ENCODE measurements around the gene PTGIS. TPM values are rescaled to one million over a fixed set of nuclear protein-coding genes. Genes with fewer than 3 reads are reported as not detected.

The PTGIS gene
- total RNA-seq, 1 donor from 2014 or later = 31.0 TPM

DNA sequence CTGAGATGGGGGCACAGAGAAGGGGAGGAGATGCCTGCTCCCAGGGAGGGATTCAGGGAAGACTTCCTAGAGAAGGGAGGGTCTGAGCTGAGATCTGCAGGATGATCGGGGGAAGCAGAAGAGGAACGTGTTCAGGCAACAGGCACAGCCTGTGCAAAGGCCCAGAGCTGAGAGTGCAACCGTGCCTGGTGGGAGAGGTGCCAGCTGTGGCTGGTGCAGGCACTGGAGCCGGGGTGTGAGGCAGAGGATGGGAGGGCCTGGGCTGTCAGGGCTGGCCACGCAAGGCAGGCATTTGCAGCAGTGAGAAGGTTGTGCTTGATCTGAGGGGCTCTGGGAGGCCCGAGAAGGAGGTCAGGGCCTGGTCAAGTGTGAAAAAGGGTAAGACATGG, 27.7 kb downstream of the PTGIS start:
- H3K4me3 Mint-ChIP-seq (ENCODE audit: low read depth) = no peak overlapping the region
- no peaks in the 10 kb centered on the region for H3K27me3 Mint-ChIP-seq (ENCODE audit: low read depth)
- peaks cover 39% of the 10 kb centered on the region for H3K4me1 Mint-ChIP-seq (ENCODE audit: low read depth)
- peaks cover 6% of the 10 kb centered on the region for H3K9me3 Mint-ChIP-seq
- no peak overlapping the region for H3K27ac Mint-ChIP-seq
- H3K36me3 Mint-ChIP-seq (ENCODE audit: low read depth) = peaks cover 69% of the 10 kb centered on the region
- DNase-seq (ENCODE audit: low spot score) = no peak
- intact Hi-C loops (cut with micrococcal nuclease) = no loop called here

DNA sequence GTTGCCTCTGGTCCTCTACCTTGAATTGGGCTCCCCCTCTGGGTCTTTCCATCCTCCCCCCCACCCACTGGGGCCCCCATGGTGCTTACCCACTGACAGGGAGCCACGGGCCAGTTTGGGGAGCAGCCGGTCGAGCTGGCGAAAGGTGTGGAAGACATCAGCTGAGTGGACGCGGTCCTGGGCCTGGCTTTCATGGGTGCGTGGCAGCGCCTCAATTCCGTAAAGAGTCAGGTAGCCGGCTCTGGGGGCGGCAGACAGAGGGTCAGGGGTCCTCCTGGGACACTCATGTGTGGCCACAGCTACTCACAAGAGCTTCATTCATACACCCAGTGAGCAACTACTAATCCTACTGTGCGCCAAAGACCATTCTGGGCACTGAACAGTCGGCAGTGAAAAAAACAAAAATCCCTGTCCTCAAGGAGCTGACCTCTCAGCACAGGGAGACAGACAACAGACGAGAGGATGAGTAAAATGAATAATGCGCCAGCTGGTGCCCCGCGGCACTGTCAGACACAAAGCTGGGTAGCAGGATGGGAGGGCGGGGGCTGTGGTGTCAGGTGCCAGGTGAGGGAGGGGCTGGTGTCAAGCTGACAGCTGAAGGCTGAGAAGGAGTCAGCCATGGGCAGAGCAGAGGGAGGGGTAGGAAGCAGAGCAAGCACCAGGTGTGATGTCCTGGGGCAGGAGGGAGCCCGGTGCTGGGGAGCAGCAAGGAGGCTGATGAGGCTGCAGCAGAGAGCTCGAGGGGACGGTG, 28.3 kb downstream of the PTGIS start:
- Mint-ChIP-seq H3K9me3 (peaks cover 4% of the 10 kb centered on the region), H3K27ac (no peak overlapping the region), H3K36me3 (ENCODE audit: low read depth) (peaks cover 68% of the 10 kb centered on the region), H3K27me3 (ENCODE audit: low read depth) (no peaks in the 10 kb centered on the region), H3K4me3 (ENCODE audit: low read depth) (no peak overlapping the region), H3K4me1 (ENCODE audit: low read depth) (peaks cover 45% of the 10 kb centered on the region)
- intact Hi-C loops (cut with micrococcal nuclease) = loop anchor here (5.0 kb wide), 2 partner anchors 268 to 398 kb away; partner anchors contain the start of gene RNF114
- no peak for DNase-seq (ENCODE audit: low spot score)

- no peaks in the 10 kb centered on the region for H3K27me3 Mint-ChIP-seq (ENCODE audit: low read depth)
- intact Hi-C loops (cut with micrococcal nuclease) = loop anchor here (5.0 kb wide), 2 partner anchors 268 to 398 kb away; partner anchors contain the start of gene RNF114
- DNase-seq (ENCODE audit: low spot score) = no peak
- H3K4me1 Mint-ChIP-seq (ENCODE audit: low read depth) = peaks cover 49% of the 10 kb centered on the region
- H3K27ac Mint-ChIP-seq = no peak overlapping the region
- H3K4me3 Mint-ChIP-seq (ENCODE audit: low read depth) = no peak overlapping the region
- peaks cover 4% of the 10 kb centered on the region for H3K9me3 Mint-ChIP-seq
- peaks cover 68% of the 10 kb centered on the region for H3K36me3 Mint-ChIP-seq (ENCODE audit: low read depth)
Measured at GRCh38 chr20:49538950-49539349, 29.0 kb downstream of the PTGIS start.

DNA sequence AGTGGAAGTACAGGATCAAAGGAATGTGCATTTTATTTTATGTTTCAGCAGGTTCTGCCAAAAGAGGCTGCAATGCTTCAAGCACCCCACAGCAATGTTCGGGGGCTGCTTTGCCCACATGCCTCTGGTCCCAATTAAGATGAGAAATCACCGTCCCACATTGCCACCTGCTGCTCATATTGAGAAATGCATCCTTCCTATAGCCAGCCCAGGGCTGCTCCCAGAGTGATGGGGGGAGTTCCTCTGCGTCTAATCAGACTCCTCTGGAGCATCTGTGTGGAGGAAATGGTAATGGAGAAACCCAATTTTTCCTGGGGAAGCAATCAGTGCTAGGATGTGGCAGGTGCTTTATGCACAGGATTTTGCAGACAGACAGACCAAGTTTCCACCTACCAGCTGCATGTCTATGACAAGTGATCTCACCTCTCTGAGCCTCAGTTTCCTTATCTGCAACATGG, 33.7 kb downstream of the PTGIS start:
- Mint-ChIP-seq H3K4me1 (ENCODE audit: low read depth) (peaks cover 26% of the 10 kb centered on the region), H3K27ac (peak overlapping the region; percentile 83), H3K4me3 (ENCODE audit: low read depth) (peak overlapping the region; percentile 6), H3K27me3 (ENCODE audit: low read depth) (peaks cover 3% of the 10 kb centered on the region), H3K9me3 (peaks cover 4% of the 10 kb centered on the region), H3K36me3 (ENCODE audit: low read depth) (peaks cover 46% of the 10 kb centered on the region)
- peak; percentile 56 for DNase-seq (ENCODE audit: low spot score)
- intact Hi-C loops (cut with micrococcal nuclease) = loop anchor here (1.0 to 2.0 kb wide), 3 partner anchors 143 to 200 kb away; no protein-coding TSS in a partner anchor

DNA sequence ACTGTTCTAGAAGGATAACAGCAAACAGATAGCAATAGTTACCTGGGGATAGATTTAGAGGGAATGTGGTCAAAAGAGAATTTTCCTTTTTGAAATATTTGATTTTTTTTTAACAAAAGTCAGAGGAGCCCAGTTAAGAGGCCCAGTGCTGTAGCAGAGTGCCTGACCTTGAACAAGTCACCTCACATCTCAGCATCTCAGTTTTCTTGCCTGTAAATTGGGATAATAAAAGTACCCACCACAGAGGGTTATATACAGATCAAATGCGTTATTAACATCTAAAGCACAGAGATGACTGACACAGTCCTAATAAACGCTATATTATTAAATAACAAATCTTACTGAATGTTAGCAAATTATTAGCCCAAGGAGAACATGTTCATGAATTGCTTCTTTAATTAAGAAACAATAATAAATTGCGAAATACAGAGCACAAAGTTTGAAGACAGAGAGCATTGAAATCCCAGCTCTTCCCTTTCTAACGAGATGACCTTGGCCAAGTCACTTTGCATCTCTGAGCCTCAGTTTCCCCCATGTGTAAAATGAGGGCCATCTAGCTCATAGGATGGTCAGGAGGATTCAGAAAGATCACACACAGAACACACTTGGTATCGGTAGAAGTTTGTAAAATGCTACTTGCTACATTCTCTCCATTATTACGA, 35.5 kb downstream of the PTGIS start:
- intact Hi-C loops (cut with micrococcal nuclease) = no loop called here
- H3K36me3 Mint-ChIP-seq (ENCODE audit: low read depth) = peaks cover 40% of the 10 kb centered on the region
- no peak overlapping the region for H3K27ac Mint-ChIP-seq
- no peak overlapping the region for H3K4me3 Mint-ChIP-seq (ENCODE audit: low read depth)
- H3K27me3 Mint-ChIP-seq (ENCODE audit: low read depth) = peaks cover 3% of the 10 kb centered on the region
- H3K4me1 Mint-ChIP-seq (ENCODE audit: low read depth) = peaks cover 23% of the 10 kb centered on the region
- H3K9me3 Mint-ChIP-seq = no peaks in the 10 kb centered on the region
- DNase-seq (ENCODE audit: low spot score) = no peak

GRCh38 chr20:49529470-49529869, 38.5 kb downstream of the PTGIS start:
- peaks cover 3% of the 10 kb centered on the region for H3K27me3 Mint-ChIP-seq (ENCODE audit: low read depth)
- peaks cover 46% of the 10 kb centered on the region for H3K36me3 Mint-ChIP-seq (ENCODE audit: low read depth)
- peaks cover 9% of the 10 kb centered on the region for H3K4me1 Mint-ChIP-seq (ENCODE audit: low read depth)
- no peak for DNase-seq (ENCODE audit: low spot score)
- intact Hi-C loops (cut with micrococcal nuclease) = no loop called here
- no peaks in the 10 kb centered on the region for H3K9me3 Mint-ChIP-seq
- H3K4me3 Mint-ChIP-seq (ENCODE audit: low read depth) = no peak overlapping the region
- H3K27ac Mint-ChIP-seq = no peak overlapping the region

- H3K4me1 Mint-ChIP-seq (ENCODE audit: low read depth) = peaks cover 2% of the 10 kb centered on the region
- peaks cover 63% of the 10 kb centered on the region for H3K36me3 Mint-ChIP-seq (ENCODE audit: low read depth)
- no peak for DNase-seq (ENCODE audit: low spot score)
- peaks cover 3% of the 10 kb centered on the region for H3K27me3 Mint-ChIP-seq (ENCODE audit: low read depth)
- peaks cover 3% of the 10 kb centered on the region for H3K9me3 Mint-ChIP-seq
- H3K4me3 Mint-ChIP-seq (ENCODE audit: low read depth) = no peak overlapping the region
- H3K27ac Mint-ChIP-seq = no peak overlapping the region
- intact Hi-C loops (cut with micrococcal nuclease) = no loop called here
Measured at GRCh38 chr20:49526568-49526967, 41.4 kb downstream of the PTGIS start.

DNA sequence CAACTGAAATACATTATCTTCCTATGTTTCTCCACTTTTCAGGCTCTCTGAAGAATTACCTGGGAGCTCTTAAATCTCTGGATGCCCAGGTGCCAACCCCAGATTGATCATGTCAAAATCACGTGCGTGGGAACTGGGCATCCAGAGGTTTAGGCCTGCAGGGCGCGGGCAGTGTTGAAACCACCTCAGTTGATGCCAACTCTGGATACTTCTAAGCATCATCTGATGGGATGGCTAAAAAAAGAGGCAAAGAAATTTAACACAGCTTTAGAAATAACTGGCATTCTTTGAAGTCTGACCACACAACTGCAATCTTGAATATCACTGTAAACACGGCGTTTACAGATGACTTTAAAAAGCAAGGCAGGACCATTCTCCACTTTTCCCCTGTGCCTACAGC, 41.9 kb downstream of the PTGIS start:
- peaks cover 64% of the 10 kb centered on the region for H3K36me3 Mint-ChIP-seq (ENCODE audit: low read depth)
- no peak for DNase-seq (ENCODE audit: low spot score)
- H3K27me3 Mint-ChIP-seq (ENCODE audit: low read depth) = peaks cover 1% of the 10 kb centered on the region
- intact Hi-C loops (cut with micrococcal nuclease) = no loop called here
- peaks cover 3% of the 10 kb centered on the region for H3K9me3 Mint-ChIP-seq
- H3K4me3 Mint-ChIP-seq (ENCODE audit: low read depth) = no peak overlapping the region
- H3K27ac Mint-ChIP-seq = no peak overlapping the region
- H3K4me1 Mint-ChIP-seq (ENCODE audit: low read depth) = peaks cover 2% of the 10 kb centered on the region

GRCh38 chr20:49523767-49524360, 44.1 kb downstream of the PTGIS start:
- peaks cover 50% of the 10 kb centered on the region for H3K36me3 Mint-ChIP-seq (ENCODE audit: low read depth)
- H3K27ac Mint-ChIP-seq = no peak overlapping the region
- no peak for DNase-seq (ENCODE audit: low spot score)
- intact Hi-C loops (cut with micrococcal nuclease) = no loop called here
- H3K4me1 Mint-ChIP-seq (ENCODE audit: low read depth) = peaks cover 2% of the 10 kb centered on the region
- H3K4me3 Mint-ChIP-seq (ENCODE audit: low read depth) = no peak overlapping the region
- H3K9me3 Mint-ChIP-seq = peaks cover 3% of the 10 kb centered on the region
- no peaks in the 10 kb centered on the region for H3K27me3 Mint-ChIP-seq (ENCODE audit: low read depth)

DNA sequence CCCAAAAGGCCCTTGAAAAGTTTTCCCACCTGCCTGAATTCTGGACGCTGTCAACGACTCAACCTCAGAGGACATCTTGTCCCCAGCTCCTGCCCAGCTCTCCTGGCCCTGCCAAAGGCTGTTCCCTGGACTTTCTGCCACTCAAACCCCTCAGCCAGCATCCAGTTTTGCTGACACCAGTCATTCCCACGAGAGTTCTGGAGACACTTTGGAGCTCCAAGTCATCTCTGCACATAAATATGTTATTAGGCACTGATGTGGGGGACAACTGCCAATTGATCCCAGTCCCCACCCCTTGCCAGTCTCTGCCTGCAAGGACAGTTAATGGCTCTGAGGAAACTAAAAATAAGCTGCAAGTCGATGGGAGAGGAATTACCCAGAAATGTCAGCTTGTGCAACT, 46.6 kb downstream of the PTGIS start:
- intact Hi-C loops (cut with micrococcal nuclease) = no loop called here
- no peak overlapping the region for H3K4me3 Mint-ChIP-seq (ENCODE audit: low read depth)
- no peaks in the 10 kb centered on the region for H3K27me3 Mint-ChIP-seq (ENCODE audit: low read depth)
- DNase-seq (ENCODE audit: low spot score) = no peak
- H3K27ac Mint-ChIP-seq = no peak overlapping the region
- peaks cover 3% of the 10 kb centered on the region for H3K9me3 Mint-ChIP-seq
- H3K36me3 Mint-ChIP-seq (ENCODE audit: low read depth) = peaks cover 47% of the 10 kb centered on the region
- H3K4me1 Mint-ChIP-seq (ENCODE audit: low read depth) = no peaks in the 10 kb centered on the region

DNA sequence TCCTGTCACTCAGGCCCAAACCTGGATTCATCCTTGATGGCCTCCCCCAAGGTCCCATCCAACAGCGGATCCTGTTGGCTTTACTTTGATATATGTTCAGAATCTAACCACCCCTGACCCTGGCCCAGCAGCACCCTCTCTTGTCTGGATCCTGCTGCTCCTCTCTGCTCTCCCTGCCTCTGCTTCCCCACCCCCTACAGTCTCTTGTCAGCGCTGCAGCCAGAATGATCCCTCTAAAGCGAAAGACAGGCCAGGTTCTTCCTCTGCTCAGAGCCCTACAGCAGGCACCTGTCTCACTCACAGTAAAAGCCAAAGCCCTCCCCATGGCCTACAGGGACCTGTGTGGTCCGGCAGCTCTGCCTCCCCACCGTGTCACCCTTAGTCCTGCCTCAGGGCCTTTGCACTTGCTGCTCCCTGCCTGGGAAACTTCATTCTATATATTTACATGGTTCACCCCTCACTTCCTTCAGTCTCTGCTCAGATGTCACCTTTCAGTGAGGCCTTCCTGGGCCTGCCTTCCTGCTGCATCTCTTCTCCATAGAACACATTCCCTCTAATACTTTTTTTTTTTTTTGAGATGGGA, 48.1 kb downstream of the PTGIS start:
- peaks cover 3% of the 10 kb centered on the region for H3K9me3 Mint-ChIP-seq
- H3K36me3 Mint-ChIP-seq (ENCODE audit: low read depth) = peaks cover 34% of the 10 kb centered on the region
- no peak overlapping the region for H3K27ac Mint-ChIP-seq
- H3K4me1 Mint-ChIP-seq (ENCODE audit: low read depth) = no peaks in the 10 kb centered on the region
- H3K4me3 Mint-ChIP-seq (ENCODE audit: low read depth) = no peak overlapping the region
- intact Hi-C loops (cut with micrococcal nuclease) = no loop called here
- H3K27me3 Mint-ChIP-seq (ENCODE audit: low read depth) = no peaks in the 10 kb centered on the region
- no peak for DNase-seq (ENCODE audit: low spot score)

DNA sequence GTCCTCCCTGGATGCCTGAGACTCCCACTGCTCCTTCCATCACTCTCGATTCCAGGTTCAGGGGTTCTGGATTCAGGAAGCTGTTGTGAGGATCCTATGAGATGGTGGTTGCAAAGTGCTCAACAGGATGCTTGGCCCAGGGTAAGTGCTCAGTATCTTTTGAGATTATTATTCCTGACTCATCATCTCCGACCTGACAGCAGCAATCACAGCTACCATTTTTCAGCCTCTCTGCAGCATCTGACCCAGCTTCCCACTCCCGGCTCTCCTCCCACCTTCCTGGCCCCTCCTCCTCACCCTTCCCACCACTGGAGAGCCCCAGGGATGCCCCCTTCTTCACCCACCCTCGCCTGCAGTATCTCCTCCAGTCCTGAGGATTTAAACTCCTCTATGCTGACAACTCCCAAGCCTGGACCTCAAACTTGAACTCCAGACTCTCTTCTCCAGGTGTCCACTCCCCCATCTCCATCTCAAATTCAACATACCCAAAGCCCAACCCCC, 48.7 kb downstream of the PTGIS start:
- Mint-ChIP-seq H3K9me3 (peaks cover 3% of the 10 kb centered on the region), H3K27ac (no peak overlapping the region), H3K36me3 (ENCODE audit: low read depth) (peaks cover 28% of the 10 kb centered on the region), H3K4me1 (ENCODE audit: low read depth) (no peaks in the 10 kb centered on the region), H3K27me3 (ENCODE audit: low read depth) (no peaks in the 10 kb centered on the region), H3K4me3 (ENCODE audit: low read depth) (no peak overlapping the region)
- intact Hi-C loops (cut with micrococcal nuclease) = no loop called here
- no peak for DNase-seq (ENCODE audit: low spot score)
